GM12878 (cell line): ENCODE measurements around the gene FLRT1.

ENCODE experiments used
- BRCA1 ChIP-seq: IDR thresholded peaks from 2 replicates; pipeline ENCODE4 v1.6.1; 2011; ENCODE audit warnings: low read depth, low read length, improper control_type of control experiment
- EP300 ChIP-seq, 2 experiments: fragments of 150-350 bp in 1 of 2; IDR thresholded peaks; 2 replicates each; pipeline ENCODE4 v1.6.1; 2011 to 2012; ENCODE audit warnings: low read depth in 2 of 2, low read length in 2 of 2, borderline replicate concordance in 1 of 2, improper control_type of control experiment in 1 of 2, inconsistent platforms in 1 of 2; ENCODE audit not compliant: control insufficient read depth in 1 of 2
- EZH2 ChIP-seq: IDR thresholded peaks from 2 replicates; pipeline ENCODE4 v1.6.1; 2012; ENCODE audit warnings: low read depth, mild to moderate bottlenecking, control low read depth, inconsistent platforms, low read length, borderline replicate concordance; ENCODE audit not compliant: control insufficient read depth
- JUNB ChIP-seq: IDR thresholded peaks from 2 replicates; pipeline ENCODE4 v1.6.1; 2016; ENCODE audit warnings: antibody characterized with exemption, mild to moderate bottlenecking
- RFX5 ChIP-seq: IDR thresholded peaks from 2 replicates; pipeline ENCODE4 v1.6.1; 2011; ENCODE audit warnings: low read depth, low read length, improper control_type of control experiment
- ZNF217 ChIP-seq: fragments of 450-650 bp; IDR thresholded peaks from 2 replicates; pipeline ENCODE4 v1.6.1; 2017; ENCODE audit warnings: antibody characterized with exemption, mild to moderate bottlenecking
- TF ChIP-seq, protein P1 (sequence below), 3 experiments: IDR thresholded peaks in 2 of 3; conservative IDR thresholded peaks in 1 of 3; 2 replicates each; pipeline ENCODE4 v1.5.1; 2011; ENCODE audit warnings: low read depth in 3 of 3, low read length in 3 of 3, mild to moderate bottlenecking in 3 of 3, control low read depth in 2 of 3, moderate library complexity in 2 of 3, inconsistent platforms in 1 of 3, mixed read lengths in 1 of 3; ENCODE audit not compliant: control insufficient read depth in 2 of 3, insufficient read depth in 1 of 3; ENCODE audit errors: extremely low read depth in 1 of 3
- TF ChIP-seq, protein P2 (sequence below): fragments of 450-650 bp; conservative IDR thresholded peaks from 2 replicates; pipeline ENCODE4 v1.6.1; 2017; ENCODE audit warnings: mild to moderate bottlenecking, moderate library complexity
- TF ChIP-seq, protein P3 (sequence below): fragments of 450-650 bp; IDR thresholded peaks from 2 replicates; pipeline ENCODE4 v1.6.1; 2016; ENCODE audit warnings: mild to moderate bottlenecking

DNA sequence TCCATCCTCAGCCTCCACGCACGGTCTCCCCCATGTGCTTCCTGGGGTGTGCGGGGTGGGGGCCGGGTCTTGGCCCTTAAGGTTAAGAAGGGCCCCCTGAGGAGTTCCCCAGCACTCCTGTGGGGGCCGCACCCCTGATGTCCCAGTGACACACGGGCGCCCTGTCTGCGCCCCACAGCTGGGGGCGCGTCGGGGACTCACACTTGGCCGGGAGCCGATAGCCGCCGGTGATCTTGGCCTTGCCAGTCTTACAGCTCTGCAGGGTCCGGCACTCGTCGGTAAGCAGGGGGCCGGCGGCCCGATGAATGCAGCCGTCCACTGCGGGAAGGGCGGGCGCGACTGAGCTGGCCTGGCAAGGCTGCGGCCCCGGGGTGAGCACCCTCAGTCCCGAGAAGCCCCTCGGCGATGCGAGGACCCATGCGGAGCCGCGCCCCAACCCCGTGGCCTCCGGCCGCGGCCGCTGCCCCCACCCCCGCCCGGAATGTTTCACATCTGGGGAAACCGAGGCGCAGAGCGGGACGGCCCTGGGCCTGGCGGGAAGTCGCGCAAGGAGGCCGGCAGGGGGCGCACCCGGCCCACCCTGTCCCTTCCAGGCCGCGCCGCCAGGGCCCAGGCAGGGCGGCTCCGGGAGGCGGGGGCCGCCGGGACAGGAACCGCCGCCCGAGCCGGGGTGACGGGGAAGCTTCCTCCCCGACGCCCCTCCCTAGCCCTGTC, 35.5 kb upstream of the FLRT1 start:
- TF ChIP-seq, protein P1, sequence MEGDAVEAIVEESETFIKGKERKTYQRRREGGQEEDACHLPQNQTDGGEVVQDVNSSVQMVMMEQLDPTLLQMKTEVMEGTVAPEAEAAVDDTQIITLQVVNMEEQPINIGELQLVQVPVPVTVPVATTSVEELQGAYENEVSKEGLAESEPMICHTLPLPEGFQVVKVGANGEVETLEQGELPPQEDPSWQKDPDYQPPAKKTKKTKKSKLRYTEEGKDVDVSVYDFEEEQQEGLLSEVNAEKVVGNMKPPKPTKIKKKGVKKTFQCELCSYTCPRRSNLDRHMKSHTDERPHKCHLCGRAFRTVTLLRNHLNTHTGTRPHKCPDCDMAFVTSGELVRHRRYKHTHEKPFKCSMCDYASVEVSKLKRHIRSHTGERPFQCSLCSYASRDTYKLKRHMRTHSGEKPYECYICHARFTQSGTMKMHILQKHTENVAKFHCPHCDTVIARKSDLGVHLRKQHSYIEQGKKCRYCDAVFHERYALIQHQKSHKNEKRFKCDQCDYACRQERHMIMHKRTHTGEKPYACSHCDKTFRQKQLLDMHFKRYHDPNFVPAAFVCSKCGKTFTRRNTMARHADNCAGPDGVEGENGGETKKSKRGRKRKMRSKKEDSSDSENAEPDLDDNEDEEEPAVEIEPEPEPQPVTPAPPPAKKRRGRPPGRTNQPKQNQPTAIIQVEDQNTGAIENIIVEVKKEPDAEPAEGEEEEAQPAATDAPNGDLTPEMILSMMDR (IDR thresholded peaks at IDR 0.05 in 2 of 3, conservative IDR thresholded peaks at IDR 0.05 in 1 of 3; ENCODE audit: control insufficient read depth in 2 of 3, extremely low read depth in 1 of 3, insufficient read depth in 1 of 3, low read depth in 3 of 3, low read length in 3 of 3) = peak; percentile 45 to 74 (median 63); a peak in 5 of 6 replicates
- TF ChIP-seq JUNB (no peak), ZNF217 (no peak), BRCA1 (no peak), EP300 (IDR thresholded peaks at IDR 0.05; ENCODE audit: borderline replicate concordance in 1 of 2, control insufficient read depth in 1 of 2, low read depth in 2 of 2, low read length in 2 of 2) (no peak), RFX5 (no peak), EZH2 (no peak)
- TF ChIP-seq, protein P2, sequence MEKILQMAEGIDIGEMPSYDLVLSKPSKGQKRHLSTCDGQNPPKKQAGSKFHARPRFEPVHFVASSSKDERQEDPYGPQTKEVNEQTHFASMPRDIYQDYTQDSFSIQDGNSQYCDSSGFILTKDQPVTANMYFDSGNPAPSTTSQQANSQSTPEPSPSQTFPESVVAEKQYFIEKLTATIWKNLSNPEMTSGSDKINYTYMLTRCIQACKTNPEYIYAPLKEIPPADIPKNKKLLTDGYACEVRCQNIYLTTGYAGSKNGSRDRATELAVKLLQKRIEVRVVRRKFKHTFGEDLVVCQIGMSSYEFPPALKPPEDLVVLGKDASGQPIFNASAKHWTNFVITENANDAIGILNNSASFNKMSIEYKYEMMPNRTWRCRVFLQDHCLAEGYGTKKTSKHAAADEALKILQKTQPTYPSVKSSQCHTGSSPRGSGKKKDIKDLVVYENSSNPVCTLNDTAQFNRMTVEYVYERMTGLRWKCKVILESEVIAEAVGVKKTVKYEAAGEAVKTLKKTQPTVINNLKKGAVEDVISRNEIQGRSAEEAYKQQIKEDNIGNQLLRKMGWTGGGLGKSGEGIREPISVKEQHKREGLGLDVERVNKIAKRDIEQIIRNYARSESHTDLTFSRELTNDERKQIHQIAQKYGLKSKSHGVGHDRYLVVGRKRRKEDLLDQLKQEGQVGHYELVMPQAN = no peak
- TF ChIP-seq, protein P3, sequence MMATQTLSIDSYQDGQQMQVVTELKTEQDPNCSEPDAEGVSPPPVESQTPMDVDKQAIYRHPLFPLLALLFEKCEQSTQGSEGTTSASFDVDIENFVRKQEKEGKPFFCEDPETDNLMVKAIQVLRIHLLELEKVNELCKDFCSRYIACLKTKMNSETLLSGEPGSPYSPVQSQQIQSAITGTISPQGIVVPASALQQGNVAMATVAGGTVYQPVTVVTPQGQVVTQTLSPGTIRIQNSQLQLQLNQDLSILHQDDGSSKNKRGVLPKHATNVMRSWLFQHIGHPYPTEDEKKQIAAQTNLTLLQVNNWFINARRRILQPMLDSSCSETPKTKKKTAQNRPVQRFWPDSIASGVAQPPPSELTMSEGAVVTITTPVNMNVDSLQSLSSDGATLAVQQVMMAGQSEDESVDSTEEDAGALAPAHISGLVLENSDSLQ = no peak
